Activated naive CD8-positive, alpha-beta T cell treated with anti-CD3 and anti-CD28 coated beads, Interleukin-2, amount 50 U/mL, for 16 hours (primary cell): Measurements from ENCODE around the gene HDGFL2.

ENCODE experiments used
- DNase-seq: peaks from one replicate; pipeline ENCODE4 v3.0.0-alpha.2; 2020; ENCODE audit warnings: low read depth, low spot score

HDGFL2 gene

GRCh38 chr19:4499318-4499717, 27.2 kb downstream of the HDGFL2 start:
- DNase-seq = no peak

- no peak for DNase-seq
These were observed 27.8 kb downstream of the HDGFL2 start for GRCh38 chr19:4499855-4500254.

GRCh38 chr19:4500841-4501591, 28.9 kb downstream of the HDGFL2 start:
- no peak for DNase-seq

- no peak for DNase-seq
These were observed 29.6 kb downstream of the HDGFL2 start for GRCh38 chr19:4501691-4502090.

- DNase-seq = no peak
These were observed 30.4 kb downstream of the HDGFL2 start for GRCh38 chr19:4502282-4503131.

- DNase-seq = no peak
These were observed 31.2 kb downstream of the HDGFL2 start for GRCh38 chr19:4503132-4503824.

GRCh38 chr19:4503825-4504170, 31.7 kb downstream of the HDGFL2 start:
- DNase-seq = no peak

GRCh38 chr19:4504297-4504701, 32.2 kb downstream of the HDGFL2 start:
- no peak for DNase-seq

- no peak for DNase-seq
These were observed 32.9 kb downstream of the HDGFL2 start for GRCh38 chr19:4504891-4505569.

GRCh38 chr19:4505570-4506448, 33.7 kb downstream of the HDGFL2 start:
- no peak for DNase-seq

- no peak for DNase-seq
These were observed 34.5 kb downstream of the HDGFL2 start for GRCh38 chr19:4506449-4507149.

- DNase-seq = no peak
These were observed 35.0 kb downstream of the HDGFL2 start for GRCh38 chr19:4507150-4507452.

GRCh38 chr19:4507804-4508203, 35.7 kb downstream of the HDGFL2 start:
- DNase-seq = no peak

- no peak for DNase-seq
These were observed 36.6 kb downstream of the HDGFL2 start for GRCh38 chr19:4508698-4509097.

GRCh38 chr19:4510435-4511255, 38.5 kb downstream of the HDGFL2 start:
- DNase-seq = no peak

- no peak for DNase-seq
These were observed 39.4 kb downstream of the HDGFL2 start for GRCh38 chr19:4511300-4512054.

GRCh38 chr19:4512070-4512469, 40.0 kb downstream of the HDGFL2 start:
- no peak for DNase-seq

- DNase-seq = no peak
These were observed 41.2 kb downstream of the HDGFL2 start for GRCh38 chr19:4513248-4513647.

- no peak for DNase-seq
These were observed 43.6 kb downstream of the HDGFL2 start for GRCh38 chr19:4515732-4516131.
